Suppressor macrophage treated with lipopolysaccharide for 1 hour (primary cell): Measurements from ENCODE around the gene RASL11A.
"Not testable (repeated sequence)": the region's sequence is repeated elsewhere in the genome, so short reads cannot be mapped to it uniquely, and the experiment has no call there.

Source experiments
- DNase-seq, 3 donors: peaks; one replicate each; pipeline ENCODE4 v3.0.0-alpha.2; 2020 to 2022

Gene RASL11A

DNA sequence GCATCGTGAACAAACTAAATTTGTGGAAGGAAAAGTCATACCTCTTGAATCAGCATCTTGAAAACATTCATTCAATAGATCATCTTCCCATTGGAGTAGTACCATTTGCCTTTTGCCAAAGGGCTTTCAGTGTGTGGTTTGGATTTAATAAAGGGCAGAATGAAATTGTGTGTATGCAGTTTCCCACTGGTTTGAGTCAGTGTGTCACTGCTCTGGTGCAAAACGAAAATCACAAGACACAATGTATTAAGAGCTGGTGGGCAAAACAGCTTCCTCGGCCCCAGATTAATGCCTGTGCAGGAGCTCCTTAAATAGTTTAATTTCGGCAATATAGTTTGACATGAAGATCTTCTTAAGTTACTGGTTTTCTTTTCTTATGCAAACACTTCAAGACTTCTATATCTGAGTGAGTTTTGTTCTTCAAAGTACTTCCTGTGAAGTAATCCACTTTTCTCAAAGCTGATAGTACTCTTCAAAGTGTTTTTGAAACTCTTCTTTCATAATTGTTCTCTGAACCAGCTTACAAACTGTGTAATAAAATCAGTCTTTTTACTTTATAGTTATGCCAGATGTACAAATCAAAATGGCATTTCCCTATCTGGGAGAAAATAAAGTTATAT is 32.1 kb downstream of the RASL11A start:
- DNase-seq = no peak

- no peak for DNase-seq
These were observed 33.5 kb downstream of the RASL11A start for GRCh38 chr13:27304099-27304498.

DNA sequence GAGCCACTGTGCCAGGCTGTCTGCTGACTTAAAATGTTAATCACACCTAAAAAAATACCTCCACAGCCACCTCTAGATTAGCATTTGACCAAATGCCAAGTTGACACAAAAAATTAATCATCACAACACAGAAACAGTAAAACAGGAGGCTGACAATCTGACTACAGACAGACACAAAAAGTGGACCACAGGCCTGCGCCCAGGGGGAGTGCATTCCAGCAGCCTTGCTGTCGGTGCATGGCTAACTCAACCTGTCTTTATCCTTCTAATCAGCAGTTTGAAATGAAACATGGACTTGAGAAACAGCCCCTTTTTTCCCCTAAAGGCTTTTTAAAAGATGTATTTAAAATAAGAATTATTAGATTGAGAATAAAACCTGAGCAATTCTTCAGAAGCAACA is 34.0 kb downstream of the RASL11A start:
- DNase-seq = no peak

- DNase-seq = no peak
These were observed 35.7 kb downstream of the RASL11A start for GRCh38 chr13:27306364-27306763.

GRCh38 chr13:27308941-27309340 is 38.3 kb downstream of the RASL11A start:
- no peak for DNase-seq

DNA sequence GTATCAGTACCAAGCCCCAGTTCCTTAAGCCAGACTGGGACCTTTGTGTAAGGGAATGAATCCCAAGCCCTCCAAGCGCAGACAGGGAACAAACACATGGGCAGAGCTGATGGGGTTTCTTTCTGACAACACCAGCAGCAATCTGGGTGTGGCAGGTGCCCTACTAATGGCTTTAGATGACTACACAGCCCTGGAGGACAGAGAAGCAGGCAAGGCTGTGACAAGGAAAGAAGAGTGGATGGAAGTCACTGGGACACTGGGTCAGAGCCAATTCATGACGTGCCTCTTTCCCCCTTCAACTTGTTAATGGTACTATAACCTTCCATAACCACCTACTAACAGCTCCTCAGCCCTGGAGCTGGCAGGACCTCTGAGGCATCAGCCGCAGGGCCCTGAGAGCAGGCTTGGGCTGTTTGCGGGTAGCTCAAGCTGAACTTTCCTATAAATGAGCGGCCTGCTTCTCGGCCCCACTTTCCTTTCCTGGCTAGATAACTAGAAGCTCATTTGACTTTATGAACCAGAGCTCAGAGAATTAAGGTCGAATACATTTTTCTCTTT is 38.9 kb downstream of the RASL11A start:
- no peak for DNase-seq

GRCh38 chr13:27309967-27310598 is 39.5 kb downstream of the RASL11A start:
- DNase-seq = no peak

- no peak for DNase-seq
These were observed 40.3 kb downstream of the RASL11A start for GRCh38 chr13:27310946-27311345.

DNA sequence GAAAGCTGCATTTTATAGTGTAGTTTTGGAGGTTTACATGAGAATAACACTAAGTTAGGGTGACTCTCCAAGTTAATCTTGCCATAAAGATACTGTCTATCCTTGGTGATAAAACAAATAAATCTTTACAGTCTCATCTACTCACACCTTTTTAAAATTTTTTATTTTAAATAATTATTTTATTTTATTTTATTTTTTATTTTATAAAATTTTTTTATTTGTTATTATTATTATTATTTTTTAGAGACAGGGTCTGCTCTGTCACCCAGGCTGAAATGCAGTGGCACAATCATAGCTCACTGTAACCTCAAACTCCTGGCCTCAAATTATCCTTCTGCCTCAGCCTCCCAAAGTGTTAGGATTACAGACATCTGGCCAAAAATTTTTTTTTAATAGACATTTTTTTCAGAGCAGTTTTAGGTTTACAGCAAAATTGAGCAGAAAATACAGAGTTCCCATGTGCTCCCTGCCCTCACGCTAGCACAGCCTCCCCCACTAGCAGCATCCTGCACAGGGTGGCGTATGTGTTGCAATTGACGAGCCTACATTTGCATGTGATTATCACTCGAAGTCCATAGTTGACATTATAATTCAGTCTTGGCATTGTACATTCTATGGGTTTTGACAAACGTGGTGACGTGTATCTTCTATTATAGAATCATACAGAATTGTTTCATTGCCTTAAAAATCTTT is 41.0 kb downstream of the RASL11A start:
- DNase-seq = no peak

DNA sequence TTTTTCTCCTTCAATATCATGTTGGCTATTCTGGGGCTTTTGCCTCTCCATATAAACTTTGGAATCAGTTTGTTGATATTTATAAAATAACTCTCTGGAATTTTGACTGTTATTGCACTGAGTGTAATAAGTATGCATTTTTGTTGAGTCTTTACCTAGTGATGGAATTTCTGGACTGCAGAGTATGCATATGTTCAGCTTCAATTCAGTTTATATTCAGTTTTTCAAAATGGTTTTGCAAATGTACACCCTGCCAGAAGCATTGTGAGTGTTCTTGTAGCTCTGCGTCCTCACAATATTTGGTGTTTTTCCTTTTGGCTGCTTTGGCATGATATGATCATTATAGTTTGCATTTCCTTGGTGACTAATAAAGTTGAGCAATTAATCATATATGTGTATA is 43.1 kb downstream of the RASL11A start:
- no peak for DNase-seq

DNA sequence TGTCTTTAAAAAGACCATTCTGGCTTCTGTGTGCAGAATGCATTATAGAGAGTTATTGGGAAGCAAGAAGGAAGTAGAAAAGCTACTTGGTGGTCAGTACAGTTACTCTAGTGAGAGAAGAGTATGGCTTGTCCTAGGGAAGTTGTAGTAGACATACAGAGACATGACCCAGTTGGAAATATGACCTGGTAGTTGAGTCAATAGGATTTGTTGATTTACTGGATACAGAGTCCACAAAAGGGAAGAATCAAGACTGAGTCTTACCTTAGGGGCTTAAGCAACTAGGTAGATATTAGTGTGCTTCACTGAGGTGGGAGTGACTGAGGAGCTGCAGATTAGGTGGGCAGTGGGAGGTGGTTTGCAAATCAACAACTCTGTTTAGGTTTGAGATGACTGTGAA is 48.8 kb downstream of the RASL11A start:
- no peak for DNase-seq

DNA sequence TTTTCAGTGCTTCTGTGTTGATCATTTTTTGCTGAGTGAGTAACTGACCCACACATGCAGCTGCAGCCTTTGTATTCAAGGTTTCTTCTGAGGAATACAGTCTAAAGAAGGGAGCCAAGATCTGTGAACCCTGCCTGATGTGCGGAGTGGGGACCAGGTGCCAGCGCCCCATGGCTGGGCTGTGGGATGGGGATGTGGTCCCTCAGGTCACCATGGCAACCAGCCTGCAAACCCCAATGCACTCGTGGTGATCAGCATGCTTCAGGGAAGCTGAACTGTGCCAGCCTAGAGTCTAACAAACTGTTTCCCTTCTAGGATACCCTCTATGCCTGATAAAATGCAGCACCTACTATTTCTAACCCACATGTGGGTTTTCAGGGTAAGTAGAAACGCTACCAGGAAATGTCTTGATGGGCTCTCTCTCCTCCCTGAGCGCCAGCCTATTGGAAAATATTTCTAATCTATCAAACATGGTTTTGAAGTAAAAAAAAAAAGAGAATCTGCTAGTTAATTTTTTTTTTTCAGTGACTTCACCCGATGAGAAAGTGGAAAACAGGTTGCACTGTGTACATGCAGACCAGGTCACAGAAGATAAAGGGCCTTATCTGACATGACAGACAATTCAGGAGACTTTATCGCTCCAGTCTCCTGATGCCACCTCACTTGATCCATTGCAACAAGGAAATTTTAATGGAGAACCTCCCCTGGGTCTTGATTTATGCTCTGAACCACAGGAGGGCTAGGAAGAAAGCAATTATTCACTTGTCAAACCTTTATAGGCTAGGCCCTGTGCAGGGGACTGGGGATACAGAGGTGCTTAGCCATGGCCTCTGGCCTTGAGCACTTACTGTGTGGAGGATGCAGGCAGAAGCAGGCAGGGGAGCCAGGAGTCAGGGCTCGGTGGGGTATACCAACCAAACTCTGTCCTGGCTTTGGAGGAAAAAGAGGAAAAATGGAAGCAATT is 51.1 kb downstream of the RASL11A start:
- no peak for DNase-seq

DNA sequence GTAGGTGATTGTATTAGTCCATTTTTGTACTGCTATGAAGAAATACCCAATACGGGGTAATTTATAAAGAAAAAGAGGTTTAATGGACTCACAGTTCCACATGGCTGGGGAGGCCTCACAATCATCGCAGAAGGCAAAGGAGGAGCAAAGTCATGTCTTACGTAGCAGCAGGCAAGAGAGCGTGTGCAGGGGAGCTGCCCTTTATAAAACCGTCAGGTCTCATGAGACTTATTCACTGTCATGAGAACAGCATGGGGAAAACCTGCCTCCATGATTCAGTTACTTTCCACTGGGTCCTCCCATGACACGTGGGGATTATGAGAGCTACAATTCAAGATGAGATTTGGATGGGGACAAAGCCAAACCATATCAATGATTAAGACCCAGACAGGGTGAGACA is 51.8 kb downstream of the RASL11A start:
- not testable (repeated sequence) for DNase-seq
